ENCODE data around the gene PLPPR1.

GRCh38 chr9:101312661-101313060 is 284.1 kb downstream of the PLPPR1 start:
- TF ChIP-seq CTCF (IDR thresholded peaks at IDR 0.05) = no peak
- TF ChIP-seq POLR2A (IDR thresholded peaks at IDR 0.05) = no peak
